Keratinocyte (primary cell): ENCODE results near the gene IL21R.

Experiments used
- CTCF ChIP-seq, 3 experiments: IDR thresholded peaks in 1 of 3; conservative IDR thresholded peaks in 1 of 3; optimal IDR thresholded peaks in 1 of 3; 2 replicates in 2 of 3; 3 replicates in 1 of 3; pipeline versions ENCODE3 to v1.5.1; 2011; ENCODE audit warnings: low read length in 3 of 3, mild to moderate bottlenecking in 3 of 3, moderate library complexity in 2 of 3, control low read depth in 1 of 3, inconsistent platforms in 1 of 3; ENCODE audit not compliant: insufficient read depth in 2 of 3; ENCODE audit errors: extremely low read depth in 1 of 3
- EZH2 ChIP-seq: IDR thresholded peaks from one replicate; pipeline ENCODE4 v1.6.1; 2012; ENCODE audit warnings: inconsistent platforms, mild to moderate bottlenecking, low read length, moderate library complexity

GRCh38 chr16:27444470-27444869 lies 42.5 kb downstream of the IL21R start:
- TF ChIP-seq CTCF (optimal IDR thresholded peaks at IDR 0.05 in 1 of 3, IDR thresholded peaks at IDR 0.05 in 1 of 3, conservative IDR thresholded peaks at IDR 0.05 in 1 of 3; ENCODE audit: extremely low read depth in 1 of 3, insufficient read depth in 2 of 3, low read length in 3 of 3) (no peak), EZH2 (no peak)
